GM20000 (cell line): Measurements from ENCODE around the gene RHBG.

ENCODE experiments used
- DNase-seq: peaks from one replicate; pipeline ENCODE4 v3.0.0; 2012; ENCODE audit warnings: low spot score
- CTCF ChIP-seq: IDR thresholded peaks from 2 replicates; pipeline ENCODE4 v1.5.1; 2012; ENCODE audit warnings: mild to moderate bottlenecking, control low read depth; ENCODE audit errors: extremely low read depth, missing control alignments

RHBG gene

GRCh38 chr1:156430303-156430702, 61.3 kb downstream of the RHBG start:
- no peak for DNase-seq
- TF ChIP-seq CTCF, result no peak

DNA sequence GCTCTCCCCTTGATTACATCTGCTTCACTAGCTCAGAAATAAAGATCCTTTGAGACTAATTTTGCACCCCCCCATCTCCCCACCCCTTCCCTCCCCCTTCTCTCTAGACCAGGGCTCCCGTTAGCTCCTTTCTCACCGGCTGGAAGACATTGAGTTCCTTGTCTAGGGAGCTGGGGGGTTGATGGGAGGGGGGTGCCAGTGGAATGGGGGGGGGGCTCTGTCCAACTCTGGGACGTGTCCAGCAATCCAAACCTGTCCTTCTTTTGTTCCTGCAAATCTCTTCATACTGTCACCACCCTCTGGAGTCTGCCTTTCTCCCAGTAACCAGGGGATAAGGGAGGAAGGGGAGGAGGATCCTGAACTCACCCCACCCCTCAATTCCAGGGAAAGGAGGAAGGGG, 61.9 kb downstream of the RHBG start:
- no peak for DNase-seq
- TF ChIP-seq CTCF, result no peak

GRCh38 chr1:156431366-156431765, 62.4 kb downstream of the RHBG start:
- no peak for TF ChIP-seq CTCF

DNA sequence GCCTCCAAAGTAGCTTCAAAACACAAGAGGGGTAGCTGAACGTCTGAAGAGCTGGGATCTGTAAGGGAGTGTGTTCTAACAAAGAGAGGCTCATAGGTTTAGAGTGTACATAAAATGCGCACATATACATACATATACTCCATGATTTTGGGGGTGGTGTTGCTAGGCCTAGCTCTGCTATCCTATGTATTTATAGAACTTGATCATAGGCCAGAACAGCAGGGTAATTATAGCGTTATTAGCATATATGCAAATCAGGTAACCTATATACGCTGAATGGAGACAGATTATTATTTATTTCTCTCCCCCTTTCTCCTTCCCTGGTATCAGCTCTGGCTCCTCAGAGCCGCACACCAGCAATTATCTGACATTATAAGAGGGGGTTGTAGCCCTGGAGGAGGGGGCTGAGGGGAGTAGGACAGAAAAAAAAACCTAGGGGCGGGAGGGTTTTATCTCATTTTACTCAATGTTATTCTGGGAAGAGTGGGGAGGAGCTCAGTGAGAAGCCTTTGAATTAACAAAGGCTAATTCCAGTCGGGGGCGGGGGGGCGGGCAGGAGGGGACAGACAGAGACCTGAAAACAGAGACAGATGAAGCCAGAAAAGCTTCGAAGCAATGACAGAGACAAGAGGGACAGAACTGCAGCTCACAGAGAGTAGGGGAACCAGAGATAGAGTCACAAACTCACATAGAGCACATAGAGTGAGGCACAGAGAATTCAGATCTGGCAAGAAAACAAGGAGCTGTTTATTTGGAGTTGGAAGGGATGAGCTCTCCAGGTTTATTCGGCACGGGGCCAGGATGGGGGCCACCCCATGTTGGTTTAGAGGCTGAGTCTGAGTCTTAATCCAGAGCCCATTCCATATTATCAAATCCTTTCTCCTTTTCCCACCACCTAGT, 63.0 kb downstream of the RHBG start:
- DNase-seq, result no peak
- TF ChIP-seq CTCF, result no peak

More at GRCh38 chr1:156431366-156431765, 62.4 kb downstream of the RHBG start:
- no peak for DNase-seq

GRCh38 chr1:156432669-156433018, 63.6 kb downstream of the RHBG start:
- no peak for DNase-seq
- no peak for TF ChIP-seq CTCF

GRCh38 chr1:156433032-156433431, 64.0 kb downstream of the RHBG start:
- no peak for DNase-seq
- TF ChIP-seq CTCF, result no peak

DNA sequence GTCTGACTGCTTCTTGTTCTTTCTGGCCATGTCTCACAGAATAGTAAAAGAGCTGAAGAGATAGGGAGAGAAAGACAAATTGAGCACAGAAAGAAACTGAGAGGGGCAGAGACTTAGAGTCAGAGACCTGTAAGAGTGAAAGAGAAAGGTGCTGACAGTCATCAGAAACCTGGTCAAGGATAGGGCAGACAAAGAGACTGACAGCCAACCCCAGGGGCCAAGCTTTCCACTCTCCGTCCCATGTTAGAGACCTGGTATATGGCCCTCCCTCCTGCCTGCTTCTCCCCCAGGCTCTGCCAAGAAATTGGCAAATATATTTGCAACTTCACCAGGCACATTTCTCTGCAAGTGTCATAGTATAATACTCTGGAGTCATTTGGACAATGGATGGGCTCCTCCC, 64.6 kb downstream of the RHBG start:
- peak; percentile 76 for DNase-seq
- TF ChIP-seq CTCF, result no peak
